Measurements from ENCODE around the gene CLTB.

CLTB gene

DNA sequence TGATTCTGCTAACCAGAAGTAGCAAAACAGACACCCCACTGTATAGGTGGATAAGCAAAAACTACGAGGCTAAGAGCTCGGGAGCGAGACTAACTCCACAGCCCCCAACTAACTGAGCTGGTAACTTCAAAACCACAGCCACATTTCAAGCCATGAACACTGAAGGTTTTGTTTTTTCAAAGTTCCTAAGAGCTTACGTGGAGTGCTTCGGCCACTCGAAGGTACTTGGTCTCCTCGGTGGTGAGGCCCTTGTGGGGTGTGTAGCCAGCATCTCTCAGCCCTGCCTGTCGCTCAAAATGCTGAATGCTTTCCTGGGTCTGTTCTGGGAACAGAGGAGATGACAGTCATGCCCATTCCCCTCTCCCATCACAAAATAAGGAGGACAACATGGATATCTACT is 65.9 kb downstream of the CLTB start:
- no peak for DNase-seq (ENCODE audit: low read depth)

DNA sequence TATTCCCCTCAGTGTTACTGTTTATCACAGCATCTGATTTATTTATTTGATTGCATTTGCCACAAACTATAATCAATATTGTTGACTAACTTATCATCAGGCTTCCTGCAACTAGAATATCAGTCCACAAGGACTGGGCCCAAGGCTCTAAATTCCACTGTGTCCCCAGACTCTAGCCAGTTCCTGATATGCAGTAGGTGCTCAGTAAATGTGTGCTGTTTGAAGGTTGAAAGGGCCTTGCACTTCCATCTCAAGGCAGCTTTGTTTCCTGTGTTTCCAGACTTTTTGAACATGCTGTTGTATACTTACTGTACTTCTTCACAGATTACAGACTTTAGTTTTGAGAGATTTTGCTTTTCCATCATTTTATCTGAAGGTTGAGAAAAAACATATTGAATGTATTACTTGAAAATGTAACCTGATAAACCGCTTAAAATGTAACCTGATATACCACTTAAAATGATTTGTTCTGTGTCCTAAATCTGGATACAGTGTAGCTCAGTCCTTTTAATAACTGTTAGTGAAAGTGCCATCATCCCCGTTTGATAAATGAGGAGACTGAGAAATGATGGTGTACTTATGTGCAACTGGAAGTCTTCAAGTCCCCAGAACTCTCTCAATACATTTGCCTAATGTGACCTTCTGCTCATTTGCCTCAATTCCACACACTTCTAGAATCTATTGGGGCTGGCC is 73.4 kb downstream of the CLTB start:
- DNase-seq (ENCODE audit: low read depth) = no peak

All from stimulated activated CD8-positive, alpha-beta memory T cell treated with anti-CD3 and anti-CD28 coated beads, Interleukin-15, amount 100 ng/mL, for 24 hours (primary cell).